ENCODE data around the gene HELB. TPM values are rescaled to one million over a fixed set of nuclear protein-coding genes. Genes with fewer than 3 reads are reported as not detected.

Gene HELB
- total and polyA plus RNA-seq, 2 donors (not counting 3 experiments of a cell fraction or from before 2014, with no cell fraction given): 0.75 to 4.0 TPM

- Histone ChIP-seq H3K4me2 (ENCODE audit: insufficient read depth, low read length) (no peak overlapping the region), H3K4me3 (replicated peaks in 1 of 3; ENCODE audit: insufficient read depth in 1 of 3, low read depth in 1 of 3, low read length in 3 of 3) (no peak overlapping the region), H3K4me1 (ENCODE audit: control insufficient read depth, extremely low read depth, insufficient read depth, low read length) (no peaks in the 10 kb centered on the region), H3K27me3 (ENCODE audit: control insufficient read depth in 2 of 2, insufficient read depth in 2 of 2, low read length in 2 of 2) (peaks cover 0 to 7% of the 10 kb centered on the region in 2 experiments), H4K20me1 (replicated peaks; ENCODE audit: control insufficient read depth, extremely low read depth, insufficient read depth, low read length) (no peaks in the 10 kb centered on the region), H2AFZ (ENCODE audit: low read depth, low read length) (no peak overlapping the region), H3K36me3 (ENCODE audit: control insufficient read depth in 2 of 2, extremely low read depth in 1 of 2, insufficient read depth in 2 of 2, low read length in 2 of 2) (no peaks in the 10 kb centered on the region), H3K9ac (replicated peaks; ENCODE audit: extremely low read depth, insufficient read depth, low read length) (no peak overlapping the region), H3K79me2 (ENCODE audit: control insufficient read depth, insufficient read depth, low read length) (no peaks in the 10 kb centered on the region), H3K9me3 (replicated peaks; ENCODE audit: control insufficient read depth, insufficient read depth, low read length) (no peaks in the 10 kb centered on the region), H3K27ac (ENCODE audit: insufficient read depth, low read depth, low read length) (no peak overlapping the region), H3K9me1 (replicated peaks; ENCODE audit: control insufficient read depth, extremely low read depth, insufficient read depth, low read length) (no peaks in the 10 kb centered on the region)
- DNase-seq (ENCODE audit: low read depth, low spot score): no peak
- TF ChIP-seq EZH2 (IDR thresholded peaks at IDR 0.05; ENCODE audit: borderline replicate concordance, low read depth, low read length, severe bottlenecking): no peak
- TF ChIP-seq MYC (IDR thresholded peaks at IDR 0.05; ENCODE audit: low read depth, low read length): no peak
- TF ChIP-seq, protein P1, sequence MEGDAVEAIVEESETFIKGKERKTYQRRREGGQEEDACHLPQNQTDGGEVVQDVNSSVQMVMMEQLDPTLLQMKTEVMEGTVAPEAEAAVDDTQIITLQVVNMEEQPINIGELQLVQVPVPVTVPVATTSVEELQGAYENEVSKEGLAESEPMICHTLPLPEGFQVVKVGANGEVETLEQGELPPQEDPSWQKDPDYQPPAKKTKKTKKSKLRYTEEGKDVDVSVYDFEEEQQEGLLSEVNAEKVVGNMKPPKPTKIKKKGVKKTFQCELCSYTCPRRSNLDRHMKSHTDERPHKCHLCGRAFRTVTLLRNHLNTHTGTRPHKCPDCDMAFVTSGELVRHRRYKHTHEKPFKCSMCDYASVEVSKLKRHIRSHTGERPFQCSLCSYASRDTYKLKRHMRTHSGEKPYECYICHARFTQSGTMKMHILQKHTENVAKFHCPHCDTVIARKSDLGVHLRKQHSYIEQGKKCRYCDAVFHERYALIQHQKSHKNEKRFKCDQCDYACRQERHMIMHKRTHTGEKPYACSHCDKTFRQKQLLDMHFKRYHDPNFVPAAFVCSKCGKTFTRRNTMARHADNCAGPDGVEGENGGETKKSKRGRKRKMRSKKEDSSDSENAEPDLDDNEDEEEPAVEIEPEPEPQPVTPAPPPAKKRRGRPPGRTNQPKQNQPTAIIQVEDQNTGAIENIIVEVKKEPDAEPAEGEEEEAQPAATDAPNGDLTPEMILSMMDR (IDR thresholded peaks at IDR 0.05; ENCODE audit: extremely low read depth in 1 of 2, insufficient read depth in 1 of 2, low read depth in 1 of 2, low read length in 2 of 2): no peak
- TF ChIP-seq, protein P2, sequence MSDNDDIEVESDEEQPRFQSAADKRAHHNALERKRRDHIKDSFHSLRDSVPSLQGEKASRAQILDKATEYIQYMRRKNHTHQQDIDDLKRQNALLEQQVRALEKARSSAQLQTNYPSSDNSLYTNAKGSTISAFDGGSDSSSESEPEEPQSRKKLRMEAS (IDR thresholded peaks at IDR 0.05; ENCODE audit: insufficient read depth, insufficient read length): no peak
- no peak for TF ChIP-seq POLR2AphosphoS5 (IDR thresholded peaks at IDR 0.05; ENCODE audit: insufficient read depth, low read depth, low read length)
- no peak for TF ChIP-seq GATA2 (IDR thresholded peaks at IDR 0.05; ENCODE audit: insufficient read depth, insufficient read length, low read depth, low read length)
- no peak for TF ChIP-seq POLR2A (IDR thresholded peaks at IDR 0.05; ENCODE audit: low read depth, low read length)
- TF ChIP-seq JUN (IDR thresholded peaks at IDR 0.05; ENCODE audit: borderline replicate concordance, insufficient read depth, insufficient read length, low read depth): no peak
- TF ChIP-seq FOS (IDR thresholded peaks at IDR 0.05; ENCODE audit: borderline replicate concordance, insufficient read depth, low read length): no peak
- intact Hi-C loops (cut with micrococcal nuclease) (no loop called here), dilution Hi-C loops (cut with MboI; ENCODE audit: extremely low pct_ligation_motif_present, low sequenced_read_pairs) (no loop called here)
- CTCF ChIA-PET: interaction anchor here (1.8 to 3.8 kb wide), 3 partner anchors 123 to 426 kb away, joined by 9 to 47 read pairs (median 38); no protein-coding TSS in a partner anchor
- FAIRE-seq: no peak
- no TSS peak for BruUV-seq (replicated peaks)
- POLR2A ChIA-PET: no interaction called here
These were observed 33.7 kb upstream of the HELB start for GRCh38 chr12:66268562-66268961.
